Measurements from ENCODE around the gene NCAN. TPM values are rescaled to one million over a fixed set of nuclear protein-coding genes. Genes with fewer than 3 reads are reported as not detected.

NCAN gene
- total and polyA plus RNA-seq, 9 of the 15 experiments (the other 6 are each of a cell fraction or from before 2014, with no cell fraction given) = 0.04 TPM; not detected in 8

DNA sequence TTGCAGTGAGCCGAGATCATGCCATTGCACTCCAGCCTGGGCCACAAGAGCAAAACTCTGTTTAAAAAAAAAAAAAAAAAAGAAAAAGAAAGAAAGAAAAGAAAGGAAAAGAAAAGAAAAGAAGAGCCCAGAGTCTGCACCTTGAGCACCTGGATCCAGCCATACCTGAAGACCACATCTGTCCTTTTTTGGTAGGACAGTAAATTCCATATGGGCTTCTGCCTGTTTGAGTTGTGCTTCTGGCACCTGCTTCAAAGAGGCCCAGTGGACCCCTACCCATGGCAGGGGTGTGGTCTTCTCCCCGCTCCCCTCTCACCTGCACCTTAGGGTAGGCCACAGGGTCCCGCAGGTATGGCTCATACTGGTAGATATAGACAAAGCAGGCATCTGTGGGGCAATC lies 55.5 kb downstream of the NCAN start:
- H3K36me3 ChIP-seq (ENCODE audit: control insufficient read depth, insufficient read depth, low read length) = no peaks in the 10 kb centered on the region
- in situ Hi-C loops (cut with MboI) = no loop called here
- no peak for TF ChIP-seq TEAD4 (IDR thresholded peaks at IDR 0.05; ENCODE audit: low read length)
- no peak for TF ChIP-seq TEAD4 (CRISPR knock-in tag; IDR thresholded peaks at IDR 0.05; ENCODE audit: borderline replicate concordance)
- TF ChIP-seq GTF2A2 (tag; IDR thresholded peaks at IDR 0.05) = no peak
- TF ChIP-seq NR4A1 (CRISPR knock-in tag; IDR thresholded peaks at IDR 0.05) = no peak
- no peak for TF ChIP-seq NR4A1 (tag; IDR thresholded peaks at IDR 0.05)
- TF ChIP-seq CHAMP1 (IDR thresholded peaks at IDR 0.05) = no peak
- TF ChIP-seq FIP1L1 (IDR thresholded peaks at IDR 0.05; ENCODE audit: low read depth, low read length, poor library complexity, severe bottlenecking) = no peak
- no peak for TF ChIP-seq CGGBP1 (CRISPR knock-in tag; IDR thresholded peaks at IDR 0.05)
- TF ChIP-seq ETV5 (CRISPR knock-in tag; IDR thresholded peaks at IDR 0.05; ENCODE audit: low read depth) = no peak
- TF ChIP-seq PRDM10 (IDR thresholded peaks at IDR 0.05; ENCODE audit: partially characterized antibody) = no peak
- no peak for TF ChIP-seq PRMT5 (CRISPR knock-in tag; IDR thresholded peaks at IDR 0.05)
- no peak for TF ChIP-seq BHLHE40 (IDR thresholded peaks at IDR 0.05; ENCODE audit: low read length)
- no peak for TF ChIP-seq ESRRA (IDR thresholded peaks at IDR 0.05; ENCODE audit: borderline replicate concordance, low read depth)
- no peak for TF ChIP-seq CREB1 (IDR thresholded peaks at IDR 0.05)
- TF ChIP-seq CREB1 (CRISPR knock-in tag; IDR thresholded peaks at IDR 0.05) = no peak
- no peak for TF ChIP-seq ZNF277 (CRISPR knock-in tag; IDR thresholded peaks at IDR 0.05; ENCODE audit: borderline replicate concordance)
- no peak for TF ChIP-seq FOXK2 (conservative IDR thresholded peaks at IDR 0.05 in 1 of 2, IDR thresholded peaks at IDR 0.05 in 1 of 2; ENCODE audit: low read depth in 2 of 2)

More for the DNA sequence above, 55.5 kb downstream of the NCAN start:
- Histone ChIP-seq H3K9me1 (ENCODE audit: control insufficient read depth, insufficient read depth, low read length) (peaks cover 4% of the 10 kb centered on the region), H3K4me1 (replicated peaks in 1 of 2; ENCODE audit: control insufficient read depth in 2 of 2, insufficient read depth in 2 of 2, low read length in 2 of 2) (peaks cover 2 to 13% of the 10 kb centered on the region in 2 experiments; a peak in 3 of 5 replicates), H2AFZ (ENCODE audit: low read depth, low read length) (no peak overlapping the region), H3K4me2 (ENCODE audit: insufficient read depth, low read length) (no peak overlapping the region), H4K20me1 (replicated peaks; ENCODE audit: control insufficient read depth, insufficient read depth, low read length) (0 out of 2 replicates have a peak, but pooled peaks cover 6% of the 10 kb centered on the region), H3K79me2 (ENCODE audit: control insufficient read depth, insufficient read depth, low read length) (no peaks in the 10 kb centered on the region), H3K9me3 (replicated peaks; ENCODE audit: control insufficient read depth, insufficient read depth, low read depth, low read length) (no peaks in the 10 kb centered on the region), H3K27me3 (ENCODE audit: control insufficient read depth in 2 of 2, insufficient read depth in 2 of 2, low read length in 2 of 2) (peaks cover 7 to 40% of the 10 kb centered on the region in 2 experiments; a peak in 4 of 5 replicates), H3K4me3 (no peak overlapping the region), H3K27ac (ENCODE audit: extremely low read depth, low read depth, low read length) (no peak overlapping the region), H3K9ac (ENCODE audit: insufficient read depth in 1 of 2, low read depth in 2 of 2, low read length in 2 of 2) (peak overlapping the region in 1 of 2 experiments; percentile 26; a peak in 1 of 4 replicates)
- ChIA-PET POLR2A (no interaction called here), CTCF (ENCODE audit: low intra/inter-chr PET ratio) (no interaction called here)
- intact Hi-C loops (cut with micrococcal nuclease) = no loop called here
- no TSS peak for BruUV-seq (replicated peaks)
- no peak for FAIRE-seq
- 13% methylated on average over 2 of the region's 3 CpGs for WGBS (ENCODE audit: insufficient coverage, low coverage, missing lambda C conversion rate)
- ATAC-seq = no peak
- DNase-seq (ENCODE audit: extremely low read depth in 1 of 4, low spot score in 3 of 4) = no peak

All from K562 (cell line).